Measurements from ENCODE around the gene FCRLA. TPM values are rescaled to one million over a fixed set of nuclear protein-coding genes. Genes with fewer than 3 reads are reported as not detected.

The FCRLA gene
- total RNA-seq, 1 donor = 1.4 TPM

- Histone ChIP-seq H3K79me2 (ENCODE audit: insufficient read depth, low read length) (peaks cover 29% of the 10 kb centered on the region), H3K4me3 (ENCODE audit: insufficient read depth, low read length) (peak within 1 kb of the TSS; percentile 95), H2AFZ (ENCODE audit: low read length) (peak within 1 kb of the TSS; percentile 97), H3K4me2 (ENCODE audit: insufficient read depth, low read length) (peak within 1 kb of the TSS; percentile 97), H3K36me3 (ENCODE audit: insufficient read depth, low read length) (peaks cover 30% of the 10 kb centered on the region), H4K20me1 (ENCODE audit: insufficient read depth, low read length) (peaks cover 12% of the 10 kb centered on the region), H3K27ac (ENCODE audit: low read depth, low read length) (peak within 1 kb of the TSS; percentile 89), H3K9me3 (ENCODE audit: low read depth, low read length) (no peaks in the 10 kb centered on the region), H3K27me3 (ENCODE audit: insufficient read depth, low read length) (no peaks in the 10 kb centered on the region), H3K4me1 (ENCODE audit: insufficient read depth, low read length) (peaks cover 10% of the 10 kb centered on the region)
- TF ChIP-seq, protein P1, sequence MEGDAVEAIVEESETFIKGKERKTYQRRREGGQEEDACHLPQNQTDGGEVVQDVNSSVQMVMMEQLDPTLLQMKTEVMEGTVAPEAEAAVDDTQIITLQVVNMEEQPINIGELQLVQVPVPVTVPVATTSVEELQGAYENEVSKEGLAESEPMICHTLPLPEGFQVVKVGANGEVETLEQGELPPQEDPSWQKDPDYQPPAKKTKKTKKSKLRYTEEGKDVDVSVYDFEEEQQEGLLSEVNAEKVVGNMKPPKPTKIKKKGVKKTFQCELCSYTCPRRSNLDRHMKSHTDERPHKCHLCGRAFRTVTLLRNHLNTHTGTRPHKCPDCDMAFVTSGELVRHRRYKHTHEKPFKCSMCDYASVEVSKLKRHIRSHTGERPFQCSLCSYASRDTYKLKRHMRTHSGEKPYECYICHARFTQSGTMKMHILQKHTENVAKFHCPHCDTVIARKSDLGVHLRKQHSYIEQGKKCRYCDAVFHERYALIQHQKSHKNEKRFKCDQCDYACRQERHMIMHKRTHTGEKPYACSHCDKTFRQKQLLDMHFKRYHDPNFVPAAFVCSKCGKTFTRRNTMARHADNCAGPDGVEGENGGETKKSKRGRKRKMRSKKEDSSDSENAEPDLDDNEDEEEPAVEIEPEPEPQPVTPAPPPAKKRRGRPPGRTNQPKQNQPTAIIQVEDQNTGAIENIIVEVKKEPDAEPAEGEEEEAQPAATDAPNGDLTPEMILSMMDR (IDR thresholded peaks at IDR 0.05; ENCODE audit: extremely low read depth, low read depth, low read length) = peak; percentile 32
- DNase-seq (ENCODE audit: insufficient read length, low spot score, missing footprints) = peak; percentile 91
These were observed 42.7 kb downstream of the FCRLA start, which contains the start of gene DUSP12 for GRCh38 chr1:161749509-161750407. DUSP12 (plus strand) TSS chr1:161749786; CDS start chr1:161749802, 16 bp downstream.

- TF ChIP-seq, protein P1 (IDR thresholded peaks at IDR 0.05; ENCODE audit: extremely low read depth, low read depth, low read length) = peak; percentile 63
- no peak for DNase-seq (ENCODE audit: insufficient read length, low spot score, missing footprints)
- Histone ChIP-seq H3K4me3 (ENCODE audit: insufficient read depth, low read length) (no peak overlapping the region), H4K20me1 (ENCODE audit: insufficient read depth, low read length) (no peaks in the 10 kb centered on the region), H3K9me3 (ENCODE audit: low read depth, low read length) (no peaks in the 10 kb centered on the region), H3K79me2 (ENCODE audit: insufficient read depth, low read length) (peaks cover 25% of the 10 kb centered on the region), H3K27me3 (ENCODE audit: insufficient read depth, low read length) (no peaks in the 10 kb centered on the region), H3K27ac (ENCODE audit: low read depth, low read length) (no peak overlapping the region), H3K4me1 (ENCODE audit: insufficient read depth, low read length) (peaks cover 8% of the 10 kb centered on the region), H3K4me2 (ENCODE audit: insufficient read depth, low read length) (no peak overlapping the region), H2AFZ (ENCODE audit: low read length) (no peak overlapping the region), H3K36me3 (ENCODE audit: insufficient read depth, low read length) (peaks cover 2% of the 10 kb centered on the region)
These were observed 56.6 kb downstream of the FCRLA start for GRCh38 chr1:161763522-161764098.

Small RNA genes within 50 kb of the gene (small RNA-seq; reads per million reads assigned to genes)
- gene RF00019 (not detected), gene RN7SL466P (not detected)

Other genes with a start within 250 kb of the FCRLA start
- gene FCGR2A, start 201.8 kb upstream of the FCRLA start, total RNA-seq = 0.59 and 1.4 TPM in 2 replicates
- 0.36 and 0.88 TPM in 2 replicates for gene HSPA6, start 182.7 kb upstream of the FCRLA start, total RNA-seq
- under 0.01 TPM in 1 of 2 replicates, not detected in the other for gene FCGR3A, start 157.4 kb upstream of the FCRLA start, total RNA-seq
- not detected in 2 replicates for gene FCGR3B, start 76.1 kb upstream of the FCRLA start, total RNA-seq
- gene FCGR2B, start 44.1 kb upstream of the FCRLA start, total RNA-seq = 0.36 TPM in 1 of 2 replicates, not detected in the other
- gene FCRLB, start 14.3 kb downstream of the FCRLA start, total RNA-seq = 1.8 TPM in 2 replicates
- 20.6 and 32.1 TPM in 2 replicates for gene DUSP12, start 42.6 kb downstream of the FCRLA start, total RNA-seq
- 28.6 and 30.1 TPM in 2 replicates for gene ATF6, start 59.1 kb downstream of the FCRLA start, total RNA-seq